ENCODE measurements around the gene MPDZ. TPM values are rescaled to one million over a fixed set of nuclear protein-coding genes. Genes with fewer than 3 reads are reported as not detected.
A peak's percentile ranks its signal among the peaks of the same experiment; 100 is the strongest.

The MPDZ gene
- total and polyA plus RNA-seq, 2 experiments from 2014 or later: 33.0 to 43.1 TPM

- Mint-ChIP-seq H3K4me3 (no peak overlapping the region), H3K9me3 (no peaks in the 10 kb centered on the region), H3K36me3 (ENCODE audit: low read depth) (peaks cover 14% of the 10 kb centered on the region; the same call in 1 of the 3 replicates), H3K27me3 (ENCODE audit: insufficient read depth, low read depth, poor library complexity) (no peaks in the 10 kb centered on the region), H3K27ac (peak overlapping the region; percentile 77), H3K4me1 (peaks cover 7% of the 10 kb centered on the region; the same call in 2 of the 3 replicates)
- H3F3A ChIP-seq (replicated peaks; ENCODE audit: low read depth): no peaks in the 10 kb centered on the region
- H3K4me2 ChIP-seq: no peak overlapping the region
- no peaks in the 10 kb centered on the region for H4K20me1 ChIP-seq (replicated peaks; ENCODE audit: insufficient read depth)
- H3K36me3 ChIP-seq (ENCODE audit: insufficient read depth): peaks cover 11% of the 10 kb centered on the region; the same call in 1 of the 2 replicates
- DNase-seq (ENCODE audit: low spot score) (no peak), ATAC-seq (no peak)
- H2AFZ ChIP-seq: no peak overlapping the region
- peaks cover 8% of the 10 kb centered on the region; the same call in 1 of the 2 replicates for H3K4me1 ChIP-seq (ENCODE audit: insufficient read depth)
- no peak overlapping the region for H3K27ac ChIP-seq (ENCODE audit: low read depth)
- no peak overlapping the region for H3K4me3 ChIP-seq
- H3K9me2 ChIP-seq (ENCODE audit: insufficient read depth): no peaks in the 10 kb centered on the region
- H3K27me3 ChIP-seq (ENCODE audit: insufficient read depth): no peaks in the 10 kb centered on the region
- TF ChIP-seq STAT1 (IDR thresholded peaks at IDR 0.05; ENCODE audit: unreplicated experiment): no peak
- TF ChIP-seq EZH2 (IDR thresholded peaks at IDR 0.05; ENCODE audit: low read depth, unreplicated experiment): no peak
- no peak for TF ChIP-seq POLR2AphosphoS5 (IDR thresholded peaks at IDR 0.05; ENCODE audit: low read depth)
- no peak for TF ChIP-seq NANOG (IDR thresholded peaks at IDR 0.05; ENCODE audit: borderline replicate concordance)
- no peak for TF ChIP-seq ZNF462 (CRISPR knock-in tag; IDR thresholded peaks at IDR 0.05)
- TF ChIP-seq CREB1 (CRISPR knock-in tag; IDR thresholded peaks at IDR 0.05; ENCODE audit: low read depth): no peak
- no peak for TF ChIP-seq ZNF331 (CRISPR knock-in tag; IDR thresholded peaks at IDR 0.05; ENCODE audit: low read depth)
- TF ChIP-seq, protein P1, sequence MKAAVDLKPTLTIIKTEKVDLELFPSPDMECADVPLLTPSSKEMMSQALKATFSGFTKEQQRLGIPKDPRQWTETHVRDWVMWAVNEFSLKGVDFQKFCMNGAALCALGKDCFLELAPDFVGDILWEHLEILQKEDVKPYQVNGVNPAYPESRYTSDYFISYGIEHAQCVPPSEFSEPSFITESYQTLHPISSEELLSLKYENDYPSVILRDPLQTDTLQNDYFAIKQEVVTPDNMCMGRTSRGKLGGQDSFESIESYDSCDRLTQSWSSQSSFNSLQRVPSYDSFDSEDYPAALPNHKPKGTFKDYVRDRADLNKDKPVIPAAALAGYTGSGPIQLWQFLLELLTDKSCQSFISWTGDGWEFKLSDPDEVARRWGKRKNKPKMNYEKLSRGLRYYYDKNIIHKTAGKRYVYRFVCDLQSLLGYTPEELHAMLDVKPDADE (IDR thresholded peaks at IDR 0.05): no peak
- no peaks in the 10 kb centered on the region for H3K79me2 ChIP-seq (replicated peaks; ENCODE audit: insufficient read depth)
Observed at GRCh38 chr9:13113751-13114150, 165.7 kb downstream of the MPDZ start.

All from GM23338 (cell line).